Skeletal muscle tissue (tissue), 4 donors: ENCODE data around the gene PKP1. TPM values are rescaled to one million over a fixed set of nuclear protein-coding genes. Genes with fewer than 3 reads are reported as not detected.

ENCODE experiments used
- H3K27ac ChIP-seq: one replicate; pipeline ENCODE4 v1.7.0; 2013; ENCODE audit warnings: mild to moderate bottlenecking, low read depth, low read length, inconsistent platforms
- H3K27me3 ChIP-seq, 3 donors: one replicate each; pipeline ENCODE4 v1.7.0; 2013; ENCODE audit warnings: low read length in 3 of 3; ENCODE audit not compliant: control insufficient read depth in 3 of 3, insufficient read depth in 3 of 3
- H3K36me3 ChIP-seq, 3 donors: one replicate each; pipeline ENCODE4 v1.7.0; 2013; ENCODE audit warnings: low read length in 3 of 3; ENCODE audit not compliant: control insufficient read depth in 3 of 3, insufficient read depth in 3 of 3
- H3K4me1 ChIP-seq, 3 donors: one replicate each; pipeline ENCODE4 v1.7.0; 2013; ENCODE audit warnings: low read length in 3 of 3, mild to moderate bottlenecking in 3 of 3; ENCODE audit not compliant: control insufficient read depth in 3 of 3, insufficient read depth in 3 of 3
- H3K4me3 ChIP-seq, 3 donors: one replicate each; pipeline ENCODE4 v1.7.0; 2013; ENCODE audit warnings: low read length in 3 of 3
- H3K9ac ChIP-seq, 3 donors: one replicate each; pipeline ENCODE4 v1.7.0; 2013; ENCODE audit warnings: low read length in 3 of 3, mild to moderate bottlenecking in 3 of 3, moderate library complexity in 2 of 3, low read depth in 1 of 3
- H3K9me3 ChIP-seq, 3 donors: one replicate each; pipeline ENCODE4 v1.7.0; 2013; ENCODE audit warnings: low read length in 3 of 3; ENCODE audit not compliant: control insufficient read depth in 3 of 3
- total RNA-seq: library from RNA; depleted of rRNA; stranded (reverse); fragments of >200 nt; gene quantifications from one replicate; pipeline ENCODE4 v1.2.3, GENCODE V29; 2014
- donor health status: Osteomylitis.

PKP1 gene
- total RNA-seq, 1 donor from 2014 or later = 3.7 TPM

GRCh38 chr1:201354151-201354900 lies 71.0 kb downstream of the PKP1 start:
- no peaks in the 10 kb centered on the region for H3K9me3 ChIP-seq
- H3K27ac ChIP-seq = no peak overlapping the region
- no peak overlapping the region for H3K9ac ChIP-seq
- H3K4me3 ChIP-seq = no peak overlapping the region
- H3K36me3 ChIP-seq = no peaks in the 10 kb centered on the region
- H3K27me3 ChIP-seq = peaks cover 0 to 3% (median 0%) of the 10 kb centered on the region in 3 donors
- H3K4me1 ChIP-seq = no peaks in the 10 kb centered on the region

GRCh38 chr1:201354901-201355295 lies 71.6 kb downstream of the PKP1 start:
- no peak overlapping the region for H3K9ac ChIP-seq
- no peak overlapping the region for H3K27ac ChIP-seq
- H3K9me3 ChIP-seq = no peaks in the 10 kb centered on the region
- H3K4me3 ChIP-seq = no peak overlapping the region
- H3K36me3 ChIP-seq = no peaks in the 10 kb centered on the region
- H3K4me1 ChIP-seq = no peaks in the 10 kb centered on the region
- peaks cover 0 to 3% (median 0%) of the 10 kb centered on the region in 3 donors for H3K27me3 ChIP-seq

GRCh38 chr1:201355471-201355870 lies 72.2 kb downstream of the PKP1 start:
- peaks cover 0 to 3% (median 0%) of the 10 kb centered on the region in 3 donors for H3K27me3 ChIP-seq
- H3K9ac ChIP-seq = no peak overlapping the region
- H3K36me3 ChIP-seq = no peaks in the 10 kb centered on the region
- no peaks in the 10 kb centered on the region for H3K4me1 ChIP-seq
- no peak overlapping the region for H3K27ac ChIP-seq
- no peak overlapping the region for H3K4me3 ChIP-seq
- no peaks in the 10 kb centered on the region for H3K9me3 ChIP-seq

DNA sequence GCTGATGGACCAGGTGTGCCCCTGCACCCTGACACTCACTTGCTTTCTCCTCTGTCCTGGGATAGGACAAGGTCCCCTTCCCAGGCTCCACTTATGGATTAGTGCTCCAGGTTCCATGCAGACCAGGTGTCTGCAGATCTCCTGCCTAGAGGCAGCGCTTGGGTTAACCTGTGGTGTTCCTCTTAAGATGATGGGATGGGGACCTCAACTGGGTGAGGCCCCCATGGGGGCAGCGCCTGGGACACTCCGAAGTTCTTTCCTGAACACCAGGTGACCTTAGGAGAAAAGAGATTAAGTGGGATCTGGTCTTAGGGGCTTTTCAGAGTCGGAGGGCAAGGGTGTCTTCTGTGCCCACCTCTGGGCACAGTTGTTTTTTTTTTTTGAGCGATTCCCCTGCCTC lies 72.9 kb downstream of the PKP1 start:
- no peak overlapping the region for H3K27ac ChIP-seq
- no peaks in the 10 kb centered on the region for H3K36me3 ChIP-seq
- H3K4me3 ChIP-seq = no peak overlapping the region
- H3K27me3 ChIP-seq = no peaks in the 10 kb centered on the region
- no peaks in the 10 kb centered on the region for H3K4me1 ChIP-seq
- H3K9ac ChIP-seq = no peak overlapping the region
- no peaks in the 10 kb centered on the region for H3K9me3 ChIP-seq

- Histone ChIP-seq H3K9me3 (no peaks in the 10 kb centered on the region), H3K4me3 (no peak overlapping the region), H3K27me3 (no peaks in the 10 kb centered on the region), H3K36me3 (no peaks in the 10 kb centered on the region), H3K27ac (no peak overlapping the region), H3K9ac (no peak overlapping the region), H3K4me1 (no peaks in the 10 kb centered on the region)
Measured at GRCh38 chr1:201356701-201357100, 73.4 kb downstream of the PKP1 start.

GRCh38 chr1:201357211-201357610 lies 73.9 kb downstream of the PKP1 start:
- Histone ChIP-seq H3K4me1 (no peaks in the 10 kb centered on the region), H3K9me3 (no peaks in the 10 kb centered on the region), H3K36me3 (no peaks in the 10 kb centered on the region), H3K27ac (no peak overlapping the region), H3K9ac (no peak overlapping the region), H3K27me3 (no peaks in the 10 kb centered on the region), H3K4me3 (no peak overlapping the region)

- H3K27ac ChIP-seq = no peak overlapping the region
- H3K4me1 ChIP-seq = no peaks in the 10 kb centered on the region
- H3K9ac ChIP-seq = no peak overlapping the region
- H3K27me3 ChIP-seq = no peaks in the 10 kb centered on the region
- H3K4me3 ChIP-seq = no peak overlapping the region
- no peaks in the 10 kb centered on the region for H3K9me3 ChIP-seq
- H3K36me3 ChIP-seq = no peaks in the 10 kb centered on the region
Measured at GRCh38 chr1:201357636-201358348, 74.5 kb downstream of the PKP1 start.

DNA sequence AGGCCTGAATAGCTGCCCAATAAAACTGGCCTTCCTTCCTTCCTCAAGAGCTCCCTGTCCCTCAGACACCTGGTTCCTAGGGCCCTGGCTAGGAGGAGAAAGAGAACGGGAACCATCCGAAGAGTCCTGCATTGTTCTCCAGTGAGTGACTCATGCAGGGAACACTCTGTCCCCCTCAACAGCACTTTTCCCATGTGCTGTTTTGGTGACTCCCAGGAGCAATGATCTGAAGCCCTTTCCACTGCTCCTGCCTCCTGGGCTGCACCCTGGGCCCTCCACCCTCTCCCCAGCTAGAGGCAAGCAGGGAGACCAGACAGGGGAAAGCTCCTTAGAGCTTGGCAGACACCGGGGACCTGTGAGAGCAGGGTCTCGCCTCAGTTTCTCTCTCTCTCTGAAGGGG lies 75.3 kb downstream of the PKP1 start:
- H3K27ac ChIP-seq = no peak overlapping the region
- H3K9me3 ChIP-seq = no peaks in the 10 kb centered on the region
- H3K4me3 ChIP-seq = no peak overlapping the region
- H3K27me3 ChIP-seq = no peaks in the 10 kb centered on the region
- H3K9ac ChIP-seq = no peak overlapping the region
- H3K4me1 ChIP-seq = no peaks in the 10 kb centered on the region
- no peaks in the 10 kb centered on the region for H3K36me3 ChIP-seq

DNA sequence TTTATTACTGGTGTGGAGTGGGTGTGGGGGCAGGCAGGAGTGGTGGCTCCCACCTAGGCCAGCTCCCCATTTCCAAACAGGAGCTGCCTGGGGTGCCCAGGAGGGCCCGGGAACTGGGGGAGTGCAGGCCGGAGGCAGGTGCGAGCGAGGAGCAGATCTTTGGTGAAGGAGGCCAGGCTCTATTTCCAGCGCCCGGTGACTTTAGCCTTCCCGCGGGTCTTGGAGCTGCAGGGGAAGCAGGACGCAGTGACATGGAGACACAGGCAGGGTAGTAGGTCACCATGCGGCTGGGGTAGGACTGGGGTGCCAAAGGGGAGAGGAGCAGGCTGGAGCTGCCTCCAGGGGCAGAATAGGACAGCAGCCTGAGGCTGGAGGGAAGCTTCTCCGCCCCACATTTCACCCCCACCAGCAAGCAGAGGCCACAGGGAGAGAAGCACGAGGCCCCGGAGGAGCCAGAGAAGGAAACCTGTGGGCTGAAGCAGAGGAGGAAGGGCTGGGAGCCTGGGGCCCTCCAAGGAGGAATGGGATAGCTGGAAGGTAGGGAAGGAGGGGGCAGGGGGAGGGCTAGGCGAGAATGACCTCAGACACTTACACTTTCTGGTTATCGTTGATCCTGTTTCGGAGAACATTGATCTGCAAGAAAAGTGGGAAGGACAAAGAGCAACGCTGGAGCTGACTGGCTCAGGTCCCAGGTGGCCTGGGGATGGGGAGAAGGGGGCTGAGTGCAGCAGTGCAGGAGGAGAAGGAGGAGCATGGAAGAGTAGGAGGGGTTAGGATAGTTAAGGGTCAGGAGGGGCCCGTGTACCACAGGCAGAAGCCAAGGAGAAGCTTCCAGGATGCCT lies 75.9 kb downstream of the PKP1 start:
- no peak overlapping the region for H3K4me3 ChIP-seq
- no peaks in the 10 kb centered on the region for H3K36me3 ChIP-seq
- no peaks in the 10 kb centered on the region for H3K27me3 ChIP-seq
- H3K4me1 ChIP-seq = no peaks in the 10 kb centered on the region
- H3K9ac ChIP-seq = no peak overlapping the region
- no peaks in the 10 kb centered on the region for H3K9me3 ChIP-seq
- H3K27ac ChIP-seq = no peak overlapping the region

GRCh38 chr1:201359873-201360210 lies 76.5 kb downstream of the PKP1 start:
- Histone ChIP-seq H3K27ac (no peak overlapping the region), H3K4me1 (peaks cover 0 to 2% (median 0%) of the 10 kb centered on the region in 3 donors), H3K36me3 (no peaks in the 10 kb centered on the region)

More at GRCh38 chr1:201359873-201360210, 76.5 kb downstream of the PKP1 start:
- no peak overlapping the region for H3K4me3 ChIP-seq
- no peak overlapping the region for H3K9ac ChIP-seq
- no peaks in the 10 kb centered on the region for H3K9me3 ChIP-seq
- no peaks in the 10 kb centered on the region for H3K27me3 ChIP-seq
